ENCODE data around the gene PLN. TPM values are rescaled to one million over a fixed set of nuclear protein-coding genes. Genes with fewer than 3 reads are reported as not detected.

Gene PLN
- 1.0 TPM in 1 of 2 replicates, not detected in the other for polyA plus RNA-seq

GRCh38 chr6:118548136-118548535, at the start of gene PLN:
PLN (plus strand) TSS chr6:118548296; CDS start chr6:118558922, 10,626 bp downstream.

Other genes starting within 250 kb of the PLN start
- 13.3 and 13.8 TPM in 2 replicates for gene CEP85L, start 103.3 kb downstream of the PLN start, polyA plus RNA-seq

All from Purkinje cell (primary cell).